ENCODE data around the gene TGFBR3.

DNA sequence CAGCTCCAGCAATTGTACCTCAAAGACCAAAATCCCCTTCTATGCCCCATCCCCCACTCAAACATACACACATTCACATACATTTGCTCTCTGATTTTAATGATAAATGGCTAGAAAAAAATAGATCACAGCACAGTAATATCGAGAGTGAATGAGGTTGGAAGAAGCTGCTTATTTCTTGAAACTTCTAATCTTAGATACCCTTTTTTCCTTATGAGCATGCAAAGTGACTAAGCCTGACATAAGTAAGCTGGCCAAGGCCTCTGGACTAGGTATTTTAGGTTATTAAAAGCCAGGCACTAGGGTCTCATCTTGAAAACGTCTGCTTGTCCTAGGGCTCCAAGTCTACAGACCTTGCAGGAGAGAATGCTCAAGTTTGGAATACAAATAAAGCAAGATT, 133.6 kb downstream of the TGFBR3 start:
- no peak for TF ChIP-seq POLR2A (IDR thresholded peaks at IDR 0.05; ENCODE audit: low read length)
- no peak for TF ChIP-seq GATA1 (IDR thresholded peaks at IDR 0.05; ENCODE audit: low read depth, low read length)

Measured in erythroblast (primary cell).